ENCODE results near the gene PTAR1. TPM values are rescaled to one million over a fixed set of nuclear protein-coding genes. Genes with fewer than 3 reads are reported as not detected.

The PTAR1 gene
- polyA plus RNA-seq, 4 donors = 48.0 to 64.6 (median 53.0) TPM

GRCh38 chr9:69755205-69755604 lies 4.6 kb downstream of the PTAR1 start:
- DNase-seq (ENCODE audit: low read depth in 4 of 4, low spot score in 2 of 4) = no peak

- DNase-seq (ENCODE audit: low read depth in 4 of 4, low spot score in 2 of 4) = no peak
These were observed 6.0 kb downstream of the PTAR1 start for GRCh38 chr9:69753830-69754229.

- DNase-seq (ENCODE audit: low read depth in 4 of 4, low spot score in 2 of 4) = no peak
These were observed 9.7 kb downstream of the PTAR1 start for GRCh38 chr9:69750085-69750484.

- no peak for DNase-seq (ENCODE audit: low read depth in 4 of 4, low spot score in 2 of 4)
These were observed 11.5 kb downstream of the PTAR1 start for GRCh38 chr9:69748304-69748703.

- no peak for DNase-seq (ENCODE audit: low read depth in 4 of 4, low spot score in 2 of 4)
These were observed 12.8 kb downstream of the PTAR1 start for GRCh38 chr9:69746859-69747560.

GRCh38 chr9:69745716-69746437 lies 13.9 kb downstream of the PTAR1 start:
- DNase-seq (ENCODE audit: low read depth in 4 of 4, low spot score in 2 of 4) = no peak

- DNase-seq (ENCODE audit: low read depth in 4 of 4, low spot score in 2 of 4) = no peak
These were observed 15.0 kb downstream of the PTAR1 start for GRCh38 chr9:69744688-69745380.

- DNase-seq (ENCODE audit: low read depth in 4 of 4, low spot score in 2 of 4) = no peak
These were observed 15.9 kb downstream of the PTAR1 start for GRCh38 chr9:69743930-69744329.

- no peak for DNase-seq (ENCODE audit: low read depth in 4 of 4, low spot score in 2 of 4)
These were observed 18.8 kb downstream of the PTAR1 start for GRCh38 chr9:69740872-69741505.

GRCh38 chr9:69731348-69731747 lies 28.5 kb downstream of the PTAR1 start:
- no peak for DNase-seq (ENCODE audit: low read depth in 4 of 4, low spot score in 2 of 4)

GRCh38 chr9:69719983-69720382 lies 39.8 kb downstream of the PTAR1 start:
- no peak for DNase-seq (ENCODE audit: low read depth in 4 of 4, low spot score in 2 of 4)

GRCh38 chr9:69719367-69719766 lies 40.4 kb downstream of the PTAR1 start:
- no peak for DNase-seq (ENCODE audit: low read depth in 4 of 4, low spot score in 2 of 4)

GRCh38 chr9:69718218-69718617 lies 41.6 kb downstream of the PTAR1 start:
- DNase-seq (ENCODE audit: low read depth in 4 of 4, low spot score in 2 of 4) = no peak

- DNase-seq (ENCODE audit: low read depth in 4 of 4, low spot score in 2 of 4) = no peak
These were observed 44.0 kb downstream of the PTAR1 start for GRCh38 chr9:69715825-69716224.

- DNase-seq (ENCODE audit: low read depth in 4 of 4, low spot score in 2 of 4) = no peak
These were observed 44.7 kb downstream of the PTAR1 start for GRCh38 chr9:69715096-69715495.

- no peak for DNase-seq (ENCODE audit: low read depth in 4 of 4, low spot score in 2 of 4)
These were observed 62.3 kb downstream of the PTAR1 start for GRCh38 chr9:69697475-69697874.

- no peak for DNase-seq (ENCODE audit: low read depth in 4 of 4, low spot score in 2 of 4)
These were observed 63.0 kb downstream of the PTAR1 start for GRCh38 chr9:69696802-69697201.

- DNase-seq (ENCODE audit: low read depth in 4 of 4, low spot score in 2 of 4) = no peak
These were observed 69.7 kb downstream of the PTAR1 start for GRCh38 chr9:69689991-69690538.

GRCh38 chr9:69683927-69684326 lies 75.9 kb downstream of the PTAR1 start:
- DNase-seq (ENCODE audit: low read depth in 4 of 4, low spot score in 2 of 4) = no peak

- no peak for DNase-seq (ENCODE audit: low read depth in 4 of 4, low spot score in 2 of 4)
These were observed 80.8 kb downstream of the PTAR1 start for GRCh38 chr9:69678843-69679538.

Measured in left renal cortex interstitium (tissue), 4 donors.